KMS-11 (cell line): ENCODE measurements around the gene NOL6.
"Not testable (repeated sequence)": the region's sequence is repeated elsewhere in the genome, so short reads cannot be mapped to it uniquely, and the experiment has no call there.

ENCODE experiments used
- H2AFZ ChIP-seq: fragments of 200-600 bp; sonication (generic); 2 replicates; pipeline ENCODE4 v1.6.1; 2016; ENCODE audit warnings: antibody characterized with exemption, mixed run types, low read depth
- H3K27ac ChIP-seq: fragments of 200-600 bp; sonication (generic); 2 replicates; pipeline ENCODE4 v1.6.1; 2016; ENCODE audit warnings: mild to moderate bottlenecking, mixed run types
- H3K27me3 ChIP-seq: fragments of 200-600 bp; sonication (generic); 2 replicates; pipeline ENCODE4 v1.6.1; 2017; ENCODE audit warnings: mild to moderate bottlenecking, low read depth, mixed run types, moderate library complexity; ENCODE audit not compliant: insufficient read depth
- H3K36me3 ChIP-seq: fragments of 200-600 bp; sonication (generic); 2 replicates; pipeline ENCODE4 v1.6.1; 2017; ENCODE audit warnings: mild to moderate bottlenecking, mixed run types; ENCODE audit not compliant: insufficient read depth
- H3K4me1 ChIP-seq: fragments of 200-600 bp; sonication (generic); 2 replicates; pipeline ENCODE4 v1.6.1; 2016; ENCODE audit warnings: mild to moderate bottlenecking, low read depth, mixed run types; ENCODE audit not compliant: poor library complexity, severe bottlenecking
- H3K4me2 ChIP-seq: fragments of 200-600 bp; sonication (generic); 2 replicates; pipeline ENCODE4 v1.7.0; 2016; ENCODE audit warnings: mild to moderate bottlenecking, mixed run types
- H3K4me3 ChIP-seq: fragments of 200-600 bp; sonication (generic); IDR thresholded peaks from 2 replicates; pipeline ENCODE4 v1.6.1; 2017; ENCODE audit warnings: low read depth, low read length, mixed read lengths; ENCODE audit not compliant: insufficient read depth
- H3K79me2 ChIP-seq: fragments of 200-600 bp; sonication (generic); 2 replicates; pipeline ENCODE4 v1.6.1; 2016; ENCODE audit warnings: low read depth, mixed run types; ENCODE audit not compliant: insufficient read depth
- H3K9ac ChIP-seq: fragments of 200-600 bp; sonication (generic); 2 replicates; pipeline ENCODE4 v1.6.1; 2016; ENCODE audit warnings: mild to moderate bottlenecking, mixed run types
- H4K20me1 ChIP-seq: fragments of 200-600 bp; sonication (generic); 2 replicates; pipeline ENCODE4 v1.6.1; 2016; ENCODE audit warnings: mild to moderate bottlenecking, mixed run types; ENCODE audit not compliant: insufficient read depth
- TF ChIP-seq, protein P1 (sequence below): fragments of 200-600 bp; sonication (generic); conservative IDR thresholded peaks from 2 replicates; pipeline ENCODE4 v1.6.1; 2017; ENCODE audit warnings: low read depth, mild to moderate bottlenecking, antibody characterized with exemption, low read length, moderate library complexity, mixed read lengths

NOL6 gene

DNA sequence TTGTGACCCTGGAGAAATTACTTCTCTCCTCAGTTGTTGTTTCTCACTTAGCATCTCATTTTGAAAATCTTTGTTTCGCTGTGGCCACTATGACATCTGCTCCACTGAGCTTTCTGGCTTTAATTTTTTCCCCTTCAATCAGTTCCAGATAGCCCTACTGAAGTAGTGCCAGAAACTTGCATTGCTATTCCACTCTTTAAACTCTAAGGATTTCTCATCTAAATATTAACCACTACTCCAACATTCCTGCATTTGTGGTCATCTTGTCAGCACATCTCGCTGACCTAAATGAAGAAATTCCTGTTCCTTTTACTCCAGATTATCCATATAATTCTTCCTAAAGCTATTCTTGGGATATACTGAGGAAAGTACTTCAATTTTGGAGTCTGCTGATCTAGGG is 15.3 kb upstream of the NOL6 start:
- no peaks in the 10 kb centered on the region for H4K20me1 ChIP-seq
- H3K36me3 ChIP-seq = no peaks in the 10 kb centered on the region
- H3K79me2 ChIP-seq = no peaks in the 10 kb centered on the region
- no peak overlapping the region for H3K4me2 ChIP-seq
- H3K4me1 ChIP-seq = no peaks in the 10 kb centered on the region
- no peak overlapping the region for H2AFZ ChIP-seq
- H3K27me3 ChIP-seq = no peaks in the 10 kb centered on the region
- H3K4me3 ChIP-seq = no peak overlapping the region
- no peak overlapping the region for H3K27ac ChIP-seq
- H3K9ac ChIP-seq = no peak overlapping the region
- TF ChIP-seq, protein P1, sequence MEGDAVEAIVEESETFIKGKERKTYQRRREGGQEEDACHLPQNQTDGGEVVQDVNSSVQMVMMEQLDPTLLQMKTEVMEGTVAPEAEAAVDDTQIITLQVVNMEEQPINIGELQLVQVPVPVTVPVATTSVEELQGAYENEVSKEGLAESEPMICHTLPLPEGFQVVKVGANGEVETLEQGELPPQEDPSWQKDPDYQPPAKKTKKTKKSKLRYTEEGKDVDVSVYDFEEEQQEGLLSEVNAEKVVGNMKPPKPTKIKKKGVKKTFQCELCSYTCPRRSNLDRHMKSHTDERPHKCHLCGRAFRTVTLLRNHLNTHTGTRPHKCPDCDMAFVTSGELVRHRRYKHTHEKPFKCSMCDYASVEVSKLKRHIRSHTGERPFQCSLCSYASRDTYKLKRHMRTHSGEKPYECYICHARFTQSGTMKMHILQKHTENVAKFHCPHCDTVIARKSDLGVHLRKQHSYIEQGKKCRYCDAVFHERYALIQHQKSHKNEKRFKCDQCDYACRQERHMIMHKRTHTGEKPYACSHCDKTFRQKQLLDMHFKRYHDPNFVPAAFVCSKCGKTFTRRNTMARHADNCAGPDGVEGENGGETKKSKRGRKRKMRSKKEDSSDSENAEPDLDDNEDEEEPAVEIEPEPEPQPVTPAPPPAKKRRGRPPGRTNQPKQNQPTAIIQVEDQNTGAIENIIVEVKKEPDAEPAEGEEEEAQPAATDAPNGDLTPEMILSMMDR = no peak

DNA sequence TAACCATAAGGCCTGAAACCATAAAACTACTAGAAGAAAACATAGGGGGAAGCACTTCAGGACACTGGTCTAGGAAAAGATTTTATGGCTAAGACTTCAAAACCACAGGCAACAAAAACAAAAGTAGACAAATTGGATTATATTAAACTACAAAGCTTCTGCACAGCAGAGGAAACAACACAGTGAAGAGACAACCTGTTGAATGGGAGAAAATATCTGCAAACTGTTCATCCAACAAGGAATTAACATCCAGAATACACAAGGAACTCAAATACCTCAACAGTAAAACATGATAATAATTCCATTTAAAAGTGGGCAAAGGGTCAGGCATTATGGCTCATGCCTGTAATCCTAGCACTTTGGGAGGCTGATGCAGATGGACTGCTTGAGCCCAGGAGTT is 11.6 kb upstream of the NOL6 start:
- H3K36me3 ChIP-seq, H3K4me2 ChIP-seq, H3K27ac ChIP-seq, H3K79me2 ChIP-seq, H3K27me3 ChIP-seq, H2AFZ ChIP-seq, H3K4me3 ChIP-seq, H4K20me1 ChIP-seq, H3K9ac ChIP-seq, H3K4me1 ChIP-seq: not testable (repeated sequence)

DNA sequence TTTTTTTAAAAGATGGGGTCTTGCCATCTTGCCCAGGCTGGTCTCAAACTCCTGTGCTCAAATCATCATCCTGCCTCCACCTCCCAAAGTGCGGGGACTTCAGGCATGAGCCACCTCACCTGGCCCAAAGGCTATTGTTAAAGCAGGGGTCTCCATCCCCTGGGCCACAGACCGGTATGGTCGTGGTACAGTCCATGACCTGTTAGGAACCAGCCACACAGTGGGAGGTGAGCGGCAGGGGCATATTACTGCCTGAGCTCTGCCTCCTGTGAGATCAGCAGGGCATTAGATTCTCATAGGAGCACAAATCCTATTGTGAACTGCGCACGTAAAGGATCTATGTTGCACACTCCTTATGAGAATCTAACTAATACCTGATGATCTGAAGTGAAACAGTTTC is 7.3 kb upstream of the NOL6 start:
- Histone ChIP-seq H2AFZ (no peak overlapping the region), H3K9ac (no peak overlapping the region), H3K4me3 (no peak overlapping the region), H3K27ac (no peak overlapping the region), H3K79me2 (no peaks in the 10 kb centered on the region), H3K36me3 (no peaks in the 10 kb centered on the region), H3K27me3 (no peaks in the 10 kb centered on the region), H4K20me1 (no peaks in the 10 kb centered on the region), H3K4me2 (no peak overlapping the region), H3K4me1 (no peaks in the 10 kb centered on the region)
- TF ChIP-seq, protein P1 = no peak

DNA sequence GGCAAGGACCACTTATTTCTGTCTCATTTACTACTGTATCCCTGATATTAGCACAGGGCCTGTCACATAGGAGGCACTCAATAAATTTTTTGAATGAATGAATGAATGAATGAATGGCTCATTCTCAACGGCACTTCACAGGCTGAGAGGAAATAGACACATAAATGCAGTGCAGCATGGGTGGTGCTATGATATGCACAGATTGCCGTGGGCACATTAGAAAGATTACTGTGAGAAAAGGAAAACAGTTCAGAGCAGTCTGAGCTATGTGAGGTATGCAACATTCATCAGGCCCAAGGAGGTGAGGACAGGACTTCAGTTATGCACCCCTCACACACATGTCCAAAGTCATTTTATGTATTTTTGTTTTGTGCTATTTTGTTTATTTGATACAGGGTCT is 6.4 kb upstream of the NOL6 start:
- H3K9ac ChIP-seq = no peak overlapping the region

DNA sequence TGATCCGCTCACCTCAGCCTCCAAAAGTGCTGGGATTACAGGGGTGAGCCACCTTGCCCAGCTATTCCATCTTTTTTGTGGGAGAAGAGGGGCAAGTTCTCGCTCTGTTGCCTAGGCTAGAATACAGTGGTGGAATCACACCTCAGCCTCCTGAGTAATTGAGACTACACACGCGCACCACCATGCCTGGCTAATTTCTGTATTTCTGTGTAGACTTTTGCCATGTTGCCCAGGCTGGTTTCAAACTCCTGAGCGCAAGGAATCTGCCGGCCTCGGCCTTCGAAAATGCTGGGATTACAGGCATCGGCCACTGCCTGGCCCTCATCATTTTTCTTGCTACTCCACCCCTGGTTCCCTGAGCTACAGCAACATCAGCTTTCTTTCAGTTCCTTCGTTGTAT is 2.8 kb upstream of the NOL6 start:
- no peak overlapping the region for H3K9ac ChIP-seq
- H3K27me3 ChIP-seq = no peaks in the 10 kb centered on the region
- no peak overlapping the region for H2AFZ ChIP-seq
- H3K4me2 ChIP-seq = no peak overlapping the region
- no peak overlapping the region for H3K4me3 ChIP-seq
- H3K36me3 ChIP-seq = no peaks in the 10 kb centered on the region
- no peaks in the 10 kb centered on the region for H4K20me1 ChIP-seq
- H3K27ac ChIP-seq = no peak overlapping the region
- peaks cover 26% of the 10 kb centered on the region for H3K79me2 ChIP-seq
- H3K4me1 ChIP-seq = peaks cover 16% of the 10 kb centered on the region
- TF ChIP-seq, protein P1 = no peak

More for the DNA sequence above, 6.4 kb upstream of the NOL6 start:
- H4K20me1 ChIP-seq = no peaks in the 10 kb centered on the region
- H3K4me3 ChIP-seq = no peak overlapping the region
- no peaks in the 10 kb centered on the region for H3K4me1 ChIP-seq
- no peaks in the 10 kb centered on the region for H3K36me3 ChIP-seq
- no peaks in the 10 kb centered on the region for H3K79me2 ChIP-seq
- no peak overlapping the region for H3K27ac ChIP-seq
- TF ChIP-seq, protein P1 = no peak
- H2AFZ ChIP-seq = no peak overlapping the region
- no peak overlapping the region for H3K4me2 ChIP-seq
- H3K27me3 ChIP-seq = no peaks in the 10 kb centered on the region
